K562 treated with DMSO at 1 percent for 4 hours (cell line): ENCODE data around the gene CTNNAL1. TPM values are rescaled to one million over a fixed set of nuclear protein-coding genes. Genes with fewer than 3 reads are reported as not detected.

Experiments used
- total RNA-seq: library from RNA; unstranded; fragments of 300-600 nt; gene quantifications from 2 replicates; pipeline ENCODE4 v1.2.3, GENCODE V29; 2022; ENCODE audit not compliant: insufficient read depth

CTNNAL1 gene, protein sequence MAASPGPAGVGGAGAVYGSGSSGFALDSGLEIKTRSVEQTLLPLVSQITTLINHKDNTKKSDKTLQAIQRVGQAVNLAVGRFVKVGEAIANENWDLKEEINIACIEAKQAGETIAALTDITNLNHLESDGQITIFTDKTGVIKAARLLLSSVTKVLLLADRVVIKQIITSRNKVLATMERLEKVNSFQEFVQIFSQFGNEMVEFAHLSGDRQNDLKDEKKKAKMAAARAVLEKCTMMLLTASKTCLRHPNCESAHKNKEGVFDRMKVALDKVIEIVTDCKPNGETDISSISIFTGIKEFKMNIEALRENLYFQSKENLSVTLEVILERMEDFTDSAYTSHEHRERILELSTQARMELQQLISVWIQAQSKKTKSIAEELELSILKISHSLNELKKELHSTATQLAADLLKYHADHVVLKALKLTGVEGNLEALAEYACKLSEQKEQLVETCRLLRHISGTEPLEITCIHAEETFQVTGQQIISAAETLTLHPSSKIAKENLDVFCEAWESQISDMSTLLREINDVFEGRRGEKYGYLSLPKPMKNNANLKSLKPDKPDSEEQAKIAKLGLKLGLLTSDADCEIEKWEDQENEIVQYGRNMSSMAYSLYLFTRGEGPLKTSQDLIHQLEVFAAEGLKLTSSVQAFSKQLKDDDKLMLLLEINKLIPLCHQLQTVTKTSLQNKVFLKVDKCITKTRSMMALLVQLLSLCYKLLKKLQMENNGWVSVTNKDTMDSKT
- total RNA-seq: 22.9 and 29.1 TPM in 2 replicates

GRCh38 chr9:109012876-109013678, at the start of gene CTNNAL1:
Gene CTNNAL1, minus strand, starts transcription at chr9:109013499. Its CDS starts 57 bp downstream, at chr9:109013442.

GRCh38 chr9:108934323-108934893, 78.9 kb downstream of the CTNNAL1 start, which contains the start of gene ABITRAM:
Gene ABITRAM, plus strand, starts transcription at chr9:108934400. Its CDS starts 87 bp downstream, at chr9:108934487.

DNA sequence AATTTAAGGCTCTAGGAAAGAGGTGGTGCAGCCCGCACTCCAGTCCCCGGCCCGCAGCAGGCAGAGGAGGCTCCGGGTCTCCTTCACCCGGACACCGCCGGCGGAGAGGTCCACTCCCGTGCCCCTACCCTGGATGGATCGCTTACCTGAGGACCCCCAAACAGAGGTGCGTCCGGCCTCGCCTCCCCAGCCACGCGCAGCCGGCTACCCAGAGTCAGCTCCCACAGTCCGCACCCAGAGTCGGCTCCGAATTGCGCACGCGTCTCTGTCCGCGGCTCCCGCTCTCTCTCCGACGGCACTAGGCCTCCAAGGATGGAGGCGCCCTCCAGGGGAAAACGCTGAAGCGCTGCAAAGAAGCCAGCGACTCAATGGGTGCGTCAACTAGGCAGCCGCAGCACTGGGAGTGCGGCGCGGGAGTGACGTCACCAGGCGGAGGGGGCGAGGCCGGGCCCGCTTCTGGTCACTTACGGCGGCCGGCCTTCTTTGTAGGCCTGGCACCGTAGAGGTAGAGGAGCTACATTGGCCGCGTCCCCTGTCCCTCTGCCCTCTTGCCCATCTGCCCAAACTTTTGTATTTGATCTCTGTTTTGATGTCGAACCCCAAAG, 79.5 kb downstream of the CTNNAL1 start, which contains the start of gene ELP1:
Gene ELP1, minus strand, starts transcription at position 407 of the 605 bp plus-strand sequence. CDS start 2,978 bp downstream, outside the sequence.

Other genes starting within 250 kb of the CTNNAL1 start
- not detected in 2 replicates for gene ACTL7B, start 157.5 kb downstream of the CTNNAL1 start, total RNA-seq
- not detected in 2 replicates for gene ACTL7A, start 151.2 kb downstream of the CTNNAL1 start, total RNA-seq
- 28.8 and 47.2 TPM in 2 replicates for gene ELP1, start 79.4 kb downstream of the CTNNAL1 start, total RNA-seq
- 11.4 and 16.3 TPM in 2 replicates for gene ABITRAM, start 79.1 kb downstream of the CTNNAL1 start, total RNA-seq
- 24.6 and 27.3 TPM in 2 replicates for gene TMEM245, start 106.4 kb upstream of the CTNNAL1 start, total RNA-seq
- gene FRRS1L, start 153.8 kb upstream of the CTNNAL1 start, total RNA-seq: not detected in 2 replicates